IMR-90 (cell line): Measurements from ENCODE around the gene PCDHB12. TPM values are rescaled to one million over a fixed set of nuclear protein-coding genes. Genes with fewer than 3 reads are reported as not detected.
"Not testable (repeated sequence)": the region's sequence is repeated elsewhere in the genome, so short reads cannot be mapped to it uniquely, and the experiment has no call there.

Source experiments
- ATAC-seq: fragments of 200-7000 bp; cut with Tn5 transposase; 2 replicates; pipeline ENCODE4 v1.9.1; 2020; ENCODE audit warnings: low read depth, mild to moderate bottlenecking, moderate library complexity
- BruUV-seq: library from RNA; stranded (reverse); fragments of 400-500 nt; replicated peaks from 2 replicates; lab custom pipeline; 2021; lab: Mats Ljungman, UMichigan
- CTCF ChIA-PET: fragments of 300-600 bp; formaldehyde crosslinking; extraction: SDS; loops from one replicate; lab custom pipeline; 2021; ENCODE audit warnings: antibody characterized with exemption; lab: Yijun Ruan, JAX
- POLR2A ChIA-PET: fragments of 300-600 bp; sonication (Branson Sonifier 250); formaldehyde crosslinking; loops from one replicate; lab custom pipeline; 2022; ENCODE audit warnings: antibody characterized with exemption; ENCODE audit not compliant: unreplicated experiment; lab: Charles Lee
- DNase-seq: peaks from one replicate; pipeline ENCODE4 v3.0.0; 2013
- H2AFZ ChIP-seq: replicated peaks from 2 replicates; pipeline ENCODE3; 2013; ENCODE audit warnings: low read length, mild to moderate bottlenecking; ENCODE audit not compliant: poor library complexity
- H2AK5ac ChIP-seq: 2 replicates; pipeline ENCODE4 v1.6.1; 2013; ENCODE audit warnings: low read depth, low read length, inconsistent platforms
- H2AK9ac ChIP-seq: replicated peaks from 2 replicates; pipeline ENCODE3; 2013; ENCODE audit warnings: mild to moderate bottlenecking, low read depth, low read length, moderate library complexity; ENCODE audit not compliant: poor library complexity
- H2BK120ac ChIP-seq: 2 replicates; pipeline ENCODE4 v1.6.1; 2013; ENCODE audit warnings: low read depth, low read length, inconsistent platforms
- H2BK15ac ChIP-seq: 3 replicates; pipeline ENCODE4 v1.6.1; 2013; ENCODE audit warnings: low read depth, low read length, inconsistent platforms
- H2BK20ac ChIP-seq: 2 replicates; pipeline ENCODE4 v1.6.1; 2013; ENCODE audit warnings: low read depth, mild to moderate bottlenecking, inconsistent platforms, low read length, moderate library complexity
- H2BK5ac ChIP-seq: 2 replicates; pipeline ENCODE4 v1.6.1; 2013; ENCODE audit warnings: mild to moderate bottlenecking, low read depth, low read length, inconsistent platforms; ENCODE audit not compliant: poor library complexity, severe bottlenecking
- H3K14ac ChIP-seq: replicated peaks from 2 replicates; pipeline ENCODE4 v1.6.1; 2013; ENCODE audit warnings: low read depth, low read length, inconsistent platforms
- H3K18ac ChIP-seq: 2 replicates; pipeline ENCODE4 v1.6.1; 2013; ENCODE audit warnings: low read depth, low read length, control low read depth
- H3K23ac ChIP-seq: 2 replicates; pipeline ENCODE4 v1.6.1; 2013; ENCODE audit warnings: low read depth, low read length, inconsistent platforms
- H3K27ac ChIP-seq: 2 replicates; pipeline ENCODE4 v1.5.1; 2013; ENCODE audit warnings: mild to moderate bottlenecking, control low read depth, low read length; ENCODE audit not compliant: insufficient read depth
- H3K27me3 ChIP-seq: 2 replicates; pipeline ENCODE4 v1.6.1; 2013; ENCODE audit warnings: low read length; ENCODE audit not compliant: control insufficient read depth, insufficient read depth
- H3K36me3 ChIP-seq: 2 replicates; pipeline ENCODE4 v1.6.1; 2013; ENCODE audit warnings: low read length, mixed read lengths; ENCODE audit not compliant: control insufficient read depth, insufficient read depth
- H3K4ac ChIP-seq: 2 replicates; pipeline ENCODE4 v1.6.1; 2013; ENCODE audit warnings: low read depth, low read length, inconsistent platforms
- H3K4me1 ChIP-seq: 2 replicates; pipeline ENCODE4 v1.6.1; 2013; ENCODE audit warnings: low read length, mixed read lengths; ENCODE audit not compliant: control insufficient read depth, insufficient read depth
- H3K4me2 ChIP-seq: 2 replicates; pipeline ENCODE4 v1.6.1; 2013; ENCODE audit warnings: low read depth, mild to moderate bottlenecking, control low read depth, low read length, moderate library complexity
- H3K4me3 ChIP-seq: 2 replicates; pipeline ENCODE4 v1.5.1; 2013; ENCODE audit warnings: low read depth, mild to moderate bottlenecking, control low read depth, low read length, moderate library complexity; ENCODE audit not compliant: insufficient read depth
- H3K56ac ChIP-seq: 2 replicates; pipeline ENCODE4 v1.6.1; 2013; ENCODE audit warnings: low read length, inconsistent platforms; ENCODE audit not compliant: insufficient read depth; ENCODE audit errors: extremely low read depth
- H3K79me1 ChIP-seq, 2 experiments: 2 replicates each; pipeline ENCODE4 v1.6.1; 2013; ENCODE audit warnings: low read length in 2 of 2, inconsistent platforms in 1 of 2, low read depth in 1 of 2
- H3K9ac ChIP-seq: 2 replicates; pipeline ENCODE4 v1.6.1; 2013; ENCODE audit warnings: low read depth, low read length, control low read depth
- H3K9me1 ChIP-seq: 2 replicates; pipeline ENCODE4 v1.6.1; 2013; ENCODE audit warnings: low read length, inconsistent platforms; ENCODE audit not compliant: insufficient read depth
- H3K9me3 ChIP-seq: 2 replicates; pipeline ENCODE4 v1.6.1; 2013; ENCODE audit warnings: low read length; ENCODE audit not compliant: control insufficient read depth, insufficient read depth
- H4K20me1 ChIP-seq: 2 replicates; pipeline ENCODE4 v1.6.1; 2013; ENCODE audit warnings: low read length, inconsistent platforms; ENCODE audit not compliant: insufficient read depth
- H4K5ac ChIP-seq: 2 replicates; pipeline ENCODE4 v1.6.1; 2013; ENCODE audit warnings: mild to moderate bottlenecking, low read depth, low read length, control low read depth
- H4K8ac ChIP-seq, 2 experiments: 2 replicates each; pipeline ENCODE4 v1.6.1; 2013; ENCODE audit warnings: low read depth in 2 of 2, low read length in 2 of 2, control low read depth in 1 of 2, inconsistent platforms in 1 of 2
- H4K91ac ChIP-seq: 2 replicates; pipeline ENCODE4 v1.6.1; 2013; ENCODE audit warnings: low read depth, low read length, inconsistent platforms; ENCODE audit not compliant: insufficient read depth
- WGBS, 2 experiments: methylation state at CpG; one replicate each; pipeline versions ENCODE4 v1.1.5 to v1.1.7; 2013; ENCODE audit warnings: missing lambda C conversion rate in 2 of 2; ENCODE audit not compliant: insufficient read length in 1 of 2; ENCODE audit errors: extremely low coverage in 2 of 2; 5-methylcytosine and 5-hydroxymethylcytosine counted together
- dilution Hi-C: fragments of 300-500 bp; cut with HindIII; formaldehyde crosslinking; loops from one replicate; pipeline ENCODE4 v1.14.3; 2018; ENCODE audit warnings: low sequenced_read_pairs; ENCODE audit not compliant: unreplicated experiment
- in situ Hi-C: fragments of 300-500 bp; cut with MboI; formaldehyde crosslinking; loops from 3 replicates; pipeline ENCODE4 v1.14.3; 2019; ENCODE audit warnings: low sequenced_read_pairs, inconsistent platforms, mixed read lengths
- intact Hi-C: fragments of 100-400 bp; cut with micrococcal nuclease; formaldehyde crosslinking; loops from 2 replicates; pipeline ENCODE4 v1.10.0; 2022
- polyA plus RNA-seq, 3 experiments: library from polyadenylated mRNA; depleted of rRNA; stranded (reverse); fragments of >200 nt; gene quantifications; 2 replicates each; pipeline ENCODE4 v1.2.3, GENCODE V29; 2012; ENCODE audit warnings: low replicate concordance in 1 of 3
- total RNA-seq: library from RNA; depleted of rRNA; stranded (reverse); fragments of >200 nt; gene quantifications from 2 replicates; pipeline ENCODE4 v1.2.3, GENCODE V29; 2012

PCDHB12 gene
- total and polyA plus RNA-seq, 2 of the 4 experiments (the other 2 are of a cell fraction): 0.09 to 0.18 TPM

DNA sequence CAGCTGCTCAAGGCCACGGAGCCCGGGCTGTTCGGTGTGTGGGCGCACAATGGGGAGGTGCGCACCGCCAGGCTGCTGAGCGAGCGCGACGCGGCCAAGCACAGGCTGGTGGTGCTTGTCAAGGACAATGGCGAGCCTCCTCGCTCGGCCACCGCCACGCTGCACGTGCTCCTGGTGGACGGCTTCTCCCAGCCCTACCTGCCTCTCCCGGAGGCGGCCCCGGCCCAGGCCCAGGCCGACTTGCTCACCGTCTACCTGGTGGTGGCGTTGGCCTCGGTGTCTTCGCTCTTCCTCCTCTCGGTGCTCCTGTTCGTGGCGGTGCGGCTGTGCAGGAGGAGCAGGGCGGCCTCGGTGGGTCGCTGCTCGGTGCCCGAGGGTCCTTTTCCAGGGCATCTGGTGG, 19.4 kb upstream of the PCDHB12 start:
- dilution Hi-C loops, H3K23ac ChIP-seq, H3K27ac ChIP-seq, H2AK9ac ChIP-seq, H3K9me1 ChIP-seq, H3K4me3 ChIP-seq, H3K14ac ChIP-seq, H3K56ac ChIP-seq, H3K9ac ChIP-seq, H3K36me3 ChIP-seq, DNase-seq, intact Hi-C loops, BruUV-seq, H4K5ac ChIP-seq, CTCF ChIA-PET, in situ Hi-C loops, H2BK5ac ChIP-seq, POLR2A ChIA-PET, H4K20me1 ChIP-seq, H3K27me3 ChIP-seq, H3K4ac ChIP-seq, H2BK20ac ChIP-seq, H3K79me1 ChIP-seq, H3K18ac ChIP-seq, H3K4me1 ChIP-seq, H4K8ac ChIP-seq, H2BK120ac ChIP-seq, H2AFZ ChIP-seq, H4K91ac ChIP-seq, H2AK5ac ChIP-seq, H2BK15ac ChIP-seq, H3K4me2 ChIP-seq, ATAC-seq: not testable (repeated sequence)
- H3K9me3 ChIP-seq: peaks cover 15% of the 10 kb centered on the region; the same call in 1 of the 2 replicates
- WGBS, 2 experiments: 25% methylated on average over 4 of the region's 35 CpGs; no CpG with 5 or more reads in 1 of the 2 experiments
